ENCODE results near the gene HOOK2.

The HOOK2 gene

GRCh38 chr19:12782424-12783290 lies 7.3 kb upstream of the HOOK2 start:
- DNase-seq = peak; percentile 92

GRCh38 chr19:12782174-12782423 lies 6.7 kb upstream of the HOOK2 start:
- DNase-seq = no peak

- no peak for DNase-seq
Observed at GRCh38 chr19:12779162-12779993, 4.0 kb upstream of the HOOK2 start.

- no peak for DNase-seq
Observed at GRCh38 chr19:12778905-12779161, 3.5 kb upstream of the HOOK2 start.

GRCh38 chr19:12778017-12778904 lies 2.9 kb upstream of the HOOK2 start:
- peak; percentile 26 for DNase-seq

GRCh38 chr19:12777217-12778016 lies 2.1 kb upstream of the HOOK2 start:
- peak; percentile 81 for DNase-seq

- no peak for DNase-seq
Observed at GRCh38 chr19:12773571-12773970, 1.8 kb downstream of the HOOK2 start.

- DNase-seq = no peak
Observed at GRCh38 chr19:12772323-12772722, 3.0 kb downstream of the HOOK2 start.

GRCh38 chr19:12770922-12771321 lies 4.4 kb downstream of the HOOK2 start:
- no peak for DNase-seq

GRCh38 chr19:12769689-12770088 lies 5.7 kb downstream of the HOOK2 start:
- DNase-seq = peak; percentile 30

- DNase-seq = no peak
Observed at GRCh38 chr19:12767666-12768065, 7.7 kb downstream of the HOOK2 start.

GRCh38 chr19:12767150-12767549 lies 8.2 kb downstream of the HOOK2 start:
- DNase-seq = no peak

GRCh38 chr19:12766051-12766521 lies 9.3 kb downstream of the HOOK2 start:
- peak; percentile 80 for DNase-seq

GRCh38 chr19:12764698-12765097 lies 10.7 kb downstream of the HOOK2 start:
- no peak for DNase-seq

- no peak for DNase-seq
Observed at GRCh38 chr19:12763100-12763499, 12.3 kb downstream of the HOOK2 start.

GRCh38 chr19:12759686-12760085 lies 15.7 kb downstream of the HOOK2 start:
- DNase-seq = no peak

- DNase-seq = peak; percentile 40
Observed at GRCh38 chr19:12757544-12758274, 17.6 kb downstream of the HOOK2 start.

GRCh38 chr19:12756150-12756883 lies 19.0 kb downstream of the HOOK2 start:
- no peak for DNase-seq

- no peak for DNase-seq
Observed at GRCh38 chr19:12754465-12755196, 20.7 kb downstream of the HOOK2 start.

GRCh38 chr19:12752056-12752781 lies 23.1 kb downstream of the HOOK2 start:
- no peak for DNase-seq
